ENCODE results near the gene ARL13A.

DNA sequence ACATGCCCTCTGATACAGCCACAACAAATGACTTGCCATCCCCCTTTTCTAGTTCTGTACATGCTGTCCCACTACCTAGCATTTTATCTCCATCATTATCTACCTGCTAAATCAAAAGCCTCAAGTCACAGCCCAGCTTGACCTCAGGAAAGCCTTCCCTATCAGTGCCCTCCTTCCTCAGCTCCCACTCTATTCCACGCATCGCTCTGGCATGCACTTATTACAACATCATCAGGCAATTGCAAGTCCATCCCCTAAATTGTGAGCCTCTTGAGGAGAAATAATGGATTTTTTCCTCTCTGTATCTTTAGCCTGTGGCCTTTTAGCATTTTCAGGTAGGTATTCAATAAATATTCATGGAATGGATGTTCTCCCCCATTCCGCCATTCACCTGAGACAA is 5.7 kb downstream of the ARL13A start:
- TF ChIP-seq ISL1 (CRISPR knock-in tag; IDR thresholded peaks at IDR 0.05), result no peak
- TF ChIP-seq, protein P1, sequence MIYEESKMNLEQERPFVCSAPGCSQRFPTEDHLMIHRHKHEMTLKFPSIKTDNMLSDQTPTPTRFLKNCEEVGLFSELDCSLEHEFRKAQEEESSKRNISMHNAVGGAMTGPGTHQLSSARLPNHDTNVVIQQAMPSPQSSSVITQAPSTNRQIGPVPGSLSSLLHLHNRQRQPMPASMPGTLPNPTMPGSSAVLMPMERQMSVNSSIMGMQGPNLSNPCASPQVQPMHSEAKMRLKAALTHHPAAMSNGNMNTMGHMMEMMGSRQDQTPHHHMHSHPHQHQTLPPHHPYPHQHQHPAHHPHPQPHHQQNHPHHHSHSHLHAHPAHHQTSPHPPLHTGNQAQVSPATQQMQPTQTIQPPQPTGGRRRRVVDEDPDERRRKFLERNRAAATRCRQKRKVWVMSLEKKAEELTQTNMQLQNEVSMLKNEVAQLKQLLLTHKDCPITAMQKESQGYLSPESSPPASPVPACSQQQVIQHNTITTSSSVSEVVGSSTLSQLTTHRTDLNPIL (CRISPR knock-in tag; IDR thresholded peaks at IDR 0.05; ENCODE audit: low read depth), result no peak
- TF ChIP-seq ZNF70 (CRISPR knock-in tag; IDR thresholded peaks at IDR 0.05), result no peak
- TF ChIP-seq ZFP3 (CRISPR knock-in tag; IDR thresholded peaks at IDR 0.05), result no peak
- TF ChIP-seq ARNTL (CRISPR knock-in tag; IDR thresholded peaks at IDR 0.05; ENCODE audit: borderline replicate concordance, low read depth), result no peak
- no peak for TF ChIP-seq ZFP30 (CRISPR knock-in tag; IDR thresholded peaks at IDR 0.05)
- TF ChIP-seq, protein P2, sequence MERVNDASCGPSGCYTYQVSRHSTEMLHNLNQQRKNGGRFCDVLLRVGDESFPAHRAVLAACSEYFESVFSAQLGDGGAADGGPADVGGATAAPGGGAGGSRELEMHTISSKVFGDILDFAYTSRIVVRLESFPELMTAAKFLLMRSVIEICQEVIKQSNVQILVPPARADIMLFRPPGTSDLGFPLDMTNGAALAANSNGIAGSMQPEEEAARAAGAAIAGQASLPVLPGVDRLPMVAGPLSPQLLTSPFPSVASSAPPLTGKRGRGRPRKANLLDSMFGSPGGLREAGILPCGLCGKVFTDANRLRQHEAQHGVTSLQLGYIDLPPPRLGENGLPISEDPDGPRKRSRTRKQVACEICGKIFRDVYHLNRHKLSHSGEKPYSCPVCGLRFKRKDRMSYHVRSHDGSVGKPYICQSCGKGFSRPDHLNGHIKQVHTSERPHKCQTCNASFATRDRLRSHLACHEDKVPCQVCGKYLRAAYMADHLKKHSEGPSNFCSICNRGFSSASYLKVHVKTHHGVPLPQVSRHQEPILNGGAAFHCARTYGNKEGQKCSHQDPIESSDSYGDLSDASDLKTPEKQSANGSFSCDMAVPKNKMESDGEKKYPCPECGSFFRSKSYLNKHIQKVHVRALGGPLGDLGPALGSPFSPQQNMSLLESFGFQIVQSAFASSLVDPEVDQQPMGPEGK (CRISPR knock-in tag; IDR thresholded peaks at IDR 0.05; ENCODE audit: borderline replicate concordance), result no peak
- TF ChIP-seq ZNF8 (CRISPR knock-in tag; IDR thresholded peaks at IDR 0.05), result no peak
- no peak for TF ChIP-seq TOX (CRISPR knock-in tag; IDR thresholded peaks at IDR 0.05; ENCODE audit: borderline replicate concordance)
- no peak for TF ChIP-seq OSR1 (CRISPR knock-in tag; IDR thresholded peaks at IDR 0.05)
- TF ChIP-seq ZC3H10 (CRISPR knock-in tag; IDR thresholded peaks at IDR 0.05), result no peak
- no peak for TF ChIP-seq TCF4 (CRISPR knock-in tag; IDR thresholded peaks at IDR 0.05; ENCODE audit: borderline replicate concordance)
- no peak for TF ChIP-seq RARB (CRISPR knock-in tag; IDR thresholded peaks at IDR 0.05)
- TF ChIP-seq BACH2 (CRISPR knock-in tag; IDR thresholded peaks at IDR 0.05; ENCODE audit: borderline replicate concordance), result no peak
